Measurements from ENCODE around the gene TCEAL3.

TCEAL3 gene

DNA sequence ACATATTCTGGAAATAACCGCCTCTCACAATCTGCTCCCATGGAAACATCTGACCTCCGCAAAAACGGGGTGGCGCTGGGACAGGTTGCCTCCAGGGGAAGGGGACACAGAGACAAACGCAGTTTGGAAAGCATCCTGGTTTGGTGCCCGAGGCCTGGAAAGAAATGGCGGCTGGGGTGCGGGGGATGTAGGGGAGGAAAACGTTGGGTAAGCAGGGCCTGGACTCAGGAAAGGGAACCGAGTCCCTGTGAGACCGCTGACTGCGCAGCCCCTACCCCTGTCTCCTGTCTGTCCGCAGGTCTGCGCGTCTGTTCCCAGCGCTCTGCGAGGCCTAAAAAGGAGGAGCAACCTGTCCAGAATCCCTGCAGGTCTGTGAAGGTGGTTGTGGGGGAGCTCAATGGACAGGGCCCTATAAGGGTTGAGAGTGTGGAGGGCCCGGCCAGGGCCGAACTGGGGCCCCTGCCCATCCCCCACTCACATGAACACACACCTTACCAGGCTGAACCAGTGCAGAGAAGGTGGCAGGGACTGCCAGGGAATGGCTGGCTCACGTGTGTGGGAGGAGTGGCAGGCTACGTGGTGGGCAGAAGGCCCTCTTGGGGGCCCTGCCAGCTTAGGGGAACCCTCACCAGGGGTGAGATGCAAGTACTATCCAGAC is 672 bp downstream of the TCEAL3 start:
- peak overlapping the region; percentile 31 for H3K4me3 Mint-ChIP-seq
- no peaks in the 10 kb centered on the region for H3K36me3 Mint-ChIP-seq (ENCODE audit: low read depth)
- no peak overlapping the region for H3K27ac Mint-ChIP-seq
- peaks cover 24% of the 10 kb centered on the region for H3K27me3 Mint-ChIP-seq (ENCODE audit: low read depth)
- H3K9me3 Mint-ChIP-seq, result no peaks in the 10 kb centered on the region
- peaks cover 3% of the 10 kb centered on the region for H3K4me1 Mint-ChIP-seq (ENCODE audit: low read depth)

DNA sequence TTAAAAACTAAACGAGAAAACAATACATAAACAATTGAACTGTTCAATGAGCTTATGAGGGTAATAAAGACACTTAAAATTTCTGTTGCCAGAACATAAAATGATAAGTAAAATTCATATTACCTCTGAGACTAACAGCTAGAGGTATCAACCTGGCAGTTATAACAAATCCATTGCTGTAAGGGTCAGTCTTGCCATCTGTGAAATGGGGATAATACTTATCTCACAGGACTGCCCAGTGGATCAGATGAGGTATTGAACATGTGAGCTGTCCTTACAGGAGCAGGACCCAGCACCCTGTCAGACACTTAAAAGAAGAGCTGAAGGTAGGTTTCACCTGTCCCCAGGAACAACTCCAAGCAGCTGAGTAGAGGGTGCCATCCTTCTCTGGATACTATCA is 2.5 kb downstream of the TCEAL3 start:
- Mint-ChIP-seq H3K36me3 (ENCODE audit: low read depth) (no peaks in the 10 kb centered on the region), H3K27ac (no peak overlapping the region), H3K27me3 (ENCODE audit: low read depth) (peaks cover 23% of the 10 kb centered on the region), H3K9me3 (no peaks in the 10 kb centered on the region), H3K4me3 (no peak overlapping the region), H3K4me1 (ENCODE audit: low read depth) (peaks cover 3% of the 10 kb centered on the region)

DNA sequence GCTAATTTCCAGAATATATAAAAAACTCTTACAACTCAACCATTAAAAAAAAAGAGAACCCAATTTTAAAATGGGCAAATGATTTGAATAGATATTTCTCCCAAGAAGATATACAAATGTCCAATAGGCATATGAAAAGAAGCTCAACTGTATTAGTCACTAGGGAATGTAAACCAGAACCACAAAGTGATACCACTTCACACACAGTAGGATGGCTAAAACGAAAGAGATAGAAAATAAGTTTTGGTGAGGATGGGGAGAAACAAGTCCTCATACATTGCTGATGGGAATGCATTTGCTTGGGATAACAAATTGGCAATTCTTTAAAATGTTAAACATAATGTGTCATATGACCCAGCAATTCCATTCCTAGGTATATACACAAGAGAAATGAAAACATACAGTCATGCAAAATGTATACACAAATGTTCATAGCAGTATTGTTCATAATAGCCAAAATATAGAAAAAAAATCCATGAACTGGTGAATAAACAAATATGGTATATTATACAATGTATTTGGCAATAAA is 5.7 kb downstream of the TCEAL3 start:
- Mint-ChIP-seq H3K4me3 (no peak overlapping the region), H3K9me3 (no peaks in the 10 kb centered on the region), H3K36me3 (ENCODE audit: low read depth) (no peaks in the 10 kb centered on the region), H3K4me1 (ENCODE audit: low read depth) (no peaks in the 10 kb centered on the region), H3K27me3 (ENCODE audit: low read depth) (peaks cover 4% of the 10 kb centered on the region), H3K27ac (no peak overlapping the region)

DNA sequence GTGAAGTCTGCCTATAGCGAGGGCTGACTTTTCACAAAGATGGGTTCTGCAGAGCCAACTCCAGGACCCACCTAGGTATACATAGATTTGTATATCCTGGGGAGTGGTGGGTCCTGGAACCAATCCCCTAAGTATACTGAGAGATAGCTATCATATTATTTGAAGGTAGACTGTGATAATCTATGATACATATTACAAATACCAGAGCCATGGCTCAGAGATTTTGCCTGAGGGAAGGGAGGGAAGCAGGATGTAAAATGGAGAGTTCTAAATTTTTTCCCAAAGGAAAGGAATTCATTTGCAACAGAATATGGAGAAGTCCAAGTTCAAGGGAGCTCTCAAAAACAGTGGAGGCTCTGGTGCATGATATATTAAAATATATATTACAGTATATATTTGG is 7.2 kb downstream of the TCEAL3 start:
- Mint-ChIP-seq H3K27ac (no peak overlapping the region), H3K9me3 (no peaks in the 10 kb centered on the region), H3K4me3 (no peak overlapping the region), H3K4me1 (ENCODE audit: low read depth) (no peaks in the 10 kb centered on the region), H3K36me3 (ENCODE audit: low read depth) (no peaks in the 10 kb centered on the region), H3K27me3 (ENCODE audit: low read depth) (peaks cover 3% of the 10 kb centered on the region)

DNA sequence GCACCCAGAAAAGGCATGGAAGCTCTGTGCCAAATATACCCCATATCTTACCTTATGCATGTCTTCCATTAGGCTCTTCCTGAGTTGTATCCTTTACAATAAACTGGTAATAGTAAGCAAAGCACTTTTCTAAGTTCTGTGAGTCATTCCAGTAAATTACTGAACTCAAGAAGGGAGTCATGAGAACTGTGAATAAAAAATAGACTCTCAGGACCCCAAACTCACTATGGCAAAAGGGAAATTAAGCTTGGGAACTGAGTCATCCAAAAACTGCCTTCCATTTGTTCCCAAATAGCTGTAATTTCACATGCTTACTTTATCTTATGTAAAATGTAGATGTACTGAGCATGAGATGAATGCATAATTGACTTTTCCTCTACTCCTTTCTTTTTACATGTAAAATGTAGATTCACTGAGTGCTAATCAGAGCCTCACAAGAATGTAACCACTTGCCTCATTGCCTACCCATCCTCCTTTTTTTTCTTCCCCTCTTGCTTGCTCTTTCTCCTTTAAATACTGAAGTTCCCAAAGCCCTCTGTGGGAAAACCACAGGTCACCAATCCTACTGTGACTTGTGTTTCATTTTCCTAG is 8.1 kb downstream of the TCEAL3 start:
- Mint-ChIP-seq H3K27me3 (ENCODE audit: low read depth) (no peaks in the 10 kb centered on the region), H3K36me3 (ENCODE audit: low read depth) (no peaks in the 10 kb centered on the region), H3K9me3 (no peaks in the 10 kb centered on the region), H3K4me1 (ENCODE audit: low read depth) (no peaks in the 10 kb centered on the region), H3K4me3 (no peak overlapping the region), H3K27ac (no peak overlapping the region)

DNA sequence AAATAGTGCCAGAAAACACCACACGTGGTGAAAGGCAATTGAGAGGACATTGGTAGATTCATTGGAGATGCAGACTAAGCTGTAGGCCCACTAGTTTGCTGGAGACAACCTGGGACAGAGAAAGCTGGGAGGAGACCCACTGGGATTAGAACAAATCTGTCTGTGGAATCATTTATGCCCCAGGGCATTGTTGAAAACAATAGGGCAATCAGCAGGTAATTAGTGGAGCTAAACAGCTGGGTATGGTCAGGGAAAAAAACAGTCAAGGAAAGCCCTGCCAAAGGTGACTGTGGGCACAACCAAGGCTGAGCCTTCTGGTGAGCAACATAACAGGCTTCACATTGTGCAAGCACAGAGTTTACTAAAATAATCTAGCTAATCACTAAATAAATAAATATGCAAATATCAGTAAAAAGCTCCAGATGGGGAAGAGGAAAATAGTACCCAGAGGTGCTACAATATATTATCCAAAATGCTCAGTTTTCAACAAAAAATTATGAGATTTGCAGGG is 9.0 kb downstream of the TCEAL3 start:
- Mint-ChIP-seq H3K27me3 (ENCODE audit: low read depth) (no peaks in the 10 kb centered on the region), H3K4me1 (ENCODE audit: low read depth) (no peaks in the 10 kb centered on the region), H3K9me3 (no peaks in the 10 kb centered on the region), H3K27ac (no peak overlapping the region), H3K36me3 (ENCODE audit: low read depth) (no peaks in the 10 kb centered on the region), H3K4me3 (no peak overlapping the region)

DNA sequence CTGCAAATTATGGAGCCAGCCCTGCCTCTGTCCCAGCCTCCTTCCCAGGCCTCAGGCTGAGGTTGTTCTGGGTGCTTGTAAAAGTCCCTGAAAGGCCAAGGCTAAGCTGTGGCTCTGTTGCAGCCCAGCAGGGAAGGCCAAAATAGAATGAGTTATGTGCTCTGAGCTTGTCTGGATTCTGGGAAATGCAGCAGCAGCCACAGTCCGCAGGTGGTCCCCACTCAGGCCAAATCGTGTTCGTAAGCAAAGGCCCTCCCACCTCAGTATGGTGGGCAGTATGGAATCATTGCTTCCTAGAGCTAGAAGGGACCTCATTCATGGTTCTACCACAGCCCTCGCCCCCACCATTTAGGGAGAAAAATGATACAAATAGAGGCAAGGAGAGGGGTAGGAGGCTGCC is 16.3 kb downstream of the TCEAL3 start:
- Mint-ChIP-seq H3K4me3 (no peak overlapping the region), H3K4me1 (ENCODE audit: low read depth) (peaks cover 7% of the 10 kb centered on the region), H3K9me3 (no peaks in the 10 kb centered on the region)

DNA sequence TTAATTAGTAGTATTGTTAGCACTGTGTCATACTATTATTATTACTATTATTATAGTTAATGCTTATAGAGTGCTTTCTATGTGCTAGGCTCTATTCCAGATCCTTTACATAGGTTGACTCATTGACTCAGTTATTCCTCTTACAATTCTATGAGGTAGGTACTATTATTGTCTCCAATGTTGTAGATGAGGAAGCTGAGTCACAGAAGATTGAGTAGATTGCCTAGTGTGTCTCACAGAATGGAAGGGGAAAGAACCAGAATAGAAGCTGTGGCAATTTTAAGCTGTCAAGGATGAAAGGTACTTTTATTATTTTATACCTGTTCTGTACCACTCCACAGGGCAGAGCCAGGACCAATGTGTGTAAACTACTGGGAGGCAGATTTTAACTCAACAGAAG is 19.1 kb downstream of the TCEAL3 start:
- H3K36me3 Mint-ChIP-seq (ENCODE audit: low read depth), result no peaks in the 10 kb centered on the region
- no peaks in the 10 kb centered on the region for H3K27me3 Mint-ChIP-seq (ENCODE audit: low read depth)
- no peak overlapping the region for H3K4me3 Mint-ChIP-seq
- H3K9me3 Mint-ChIP-seq, result no peaks in the 10 kb centered on the region
- peaks cover 15% of the 10 kb centered on the region for H3K4me1 Mint-ChIP-seq (ENCODE audit: low read depth)
- no peak overlapping the region for H3K27ac Mint-ChIP-seq

More for the DNA sequence above, 16.3 kb downstream of the TCEAL3 start:
- no peak overlapping the region for H3K27ac Mint-ChIP-seq
- no peaks in the 10 kb centered on the region for H3K27me3 Mint-ChIP-seq (ENCODE audit: low read depth)
- no peaks in the 10 kb centered on the region for H3K36me3 Mint-ChIP-seq (ENCODE audit: low read depth)

DNA sequence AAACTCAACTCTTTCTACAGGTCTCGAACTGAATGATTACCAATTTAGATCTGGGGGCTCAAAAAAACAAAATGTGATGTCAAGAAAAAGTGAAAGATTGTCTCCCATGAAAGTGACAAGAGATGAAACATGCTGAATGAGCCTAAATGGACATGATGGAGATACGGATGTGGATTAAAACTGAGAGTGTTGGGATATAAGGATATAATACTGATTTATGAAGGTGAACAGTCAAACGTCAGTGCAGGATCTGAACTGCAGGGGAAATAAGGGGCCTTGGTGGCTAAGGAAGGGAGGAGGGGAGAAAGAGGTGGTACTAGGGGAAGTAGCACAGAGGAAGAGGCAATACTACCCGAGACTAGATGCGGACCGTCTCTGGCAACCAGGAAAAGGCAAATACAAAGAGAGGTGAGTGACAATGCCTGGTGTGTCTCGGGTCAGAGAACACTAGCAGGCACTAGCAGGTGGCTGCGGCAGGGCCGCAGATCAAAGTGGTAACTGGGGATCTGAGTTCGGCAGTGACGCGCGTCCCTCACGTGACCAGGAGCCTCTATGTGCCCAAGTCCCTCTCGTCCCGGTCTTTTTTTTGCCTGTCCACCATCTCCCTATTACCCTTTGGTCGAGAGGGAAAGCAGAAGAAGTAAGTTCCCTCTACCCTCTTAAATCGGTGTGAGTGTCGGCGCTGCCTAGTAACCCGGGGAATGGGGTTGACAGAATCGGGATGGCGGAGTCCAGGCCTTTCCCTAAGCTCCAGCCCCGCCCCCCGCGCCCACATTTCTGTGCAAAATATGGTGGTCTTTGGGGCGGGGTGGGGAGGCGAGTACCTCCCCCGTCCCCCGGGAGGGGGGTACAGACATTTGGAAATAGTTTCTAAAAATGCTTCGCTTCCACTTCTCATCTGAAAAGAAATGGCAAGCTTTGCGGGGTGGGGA is 20.9 kb downstream of the TCEAL3 start, which contains the start of gene TCEAL1:
Gene TCEAL1, plus strand, starts transcription at position 590 of the 932 bp plus-strand sequence. CDS start 942 bp downstream, outside the sequence.
- H3K36me3 Mint-ChIP-seq (ENCODE audit: low read depth), result no peaks in the 10 kb centered on the region
- peak within 1 kb of the TSS; percentile 49 for H3K27ac Mint-ChIP-seq
- peaks cover 15% of the 10 kb centered on the region for H3K4me1 Mint-ChIP-seq (ENCODE audit: low read depth)
- no peaks in the 10 kb centered on the region for H3K27me3 Mint-ChIP-seq (ENCODE audit: low read depth)
- H3K4me3 Mint-ChIP-seq, result peak within 1 kb of the TSS; percentile 87
- H3K9me3 Mint-ChIP-seq, result no peaks in the 10 kb centered on the region

DNA sequence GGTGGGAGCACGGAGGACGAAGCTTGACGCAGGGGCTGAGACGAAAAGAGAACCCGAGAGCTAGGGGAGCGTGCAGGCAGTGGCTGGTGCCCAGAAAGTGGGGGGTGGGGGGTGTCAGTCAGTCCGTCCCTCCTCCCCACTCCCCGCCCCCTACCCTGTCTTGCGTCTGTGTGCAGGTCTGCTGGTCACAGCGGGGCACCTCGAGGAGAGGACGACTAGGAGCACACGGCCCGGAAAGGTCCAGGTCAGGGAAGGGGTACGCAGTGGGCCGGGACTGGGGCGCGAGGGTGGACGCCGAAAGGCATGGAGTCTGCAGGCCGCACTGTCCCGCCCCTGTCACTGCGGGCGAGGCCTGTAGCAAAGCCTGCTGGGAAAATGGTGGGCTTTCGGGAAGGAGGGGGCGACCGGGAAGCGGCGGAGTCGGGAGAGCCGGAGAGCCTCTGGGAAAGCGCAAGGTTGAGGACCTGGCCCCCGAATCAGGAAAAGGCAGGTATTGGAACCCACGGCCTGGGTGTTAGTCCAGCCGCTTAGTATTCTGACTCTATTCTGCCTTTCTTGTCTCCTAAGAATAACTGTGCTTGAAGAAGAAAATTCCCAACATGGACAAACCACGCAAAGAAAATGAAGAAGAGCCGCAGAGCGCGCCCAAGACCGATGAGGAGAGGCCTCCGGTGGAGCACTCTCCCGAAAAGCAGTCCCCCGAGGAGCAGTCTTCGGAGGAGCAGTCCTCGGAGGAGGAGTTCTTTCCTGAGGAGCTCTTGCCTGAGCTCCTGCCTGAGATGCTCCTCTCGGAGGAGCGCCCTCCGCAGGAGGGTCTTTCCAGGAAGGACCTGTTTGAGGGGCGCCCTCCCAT is 21.8 kb downstream of the TCEAL3 start:
- H3K27me3 Mint-ChIP-seq (ENCODE audit: low read depth), result no peaks in the 10 kb centered on the region
- no peaks in the 10 kb centered on the region for H3K9me3 Mint-ChIP-seq
- peak overlapping the region; percentile 49 for H3K27ac Mint-ChIP-seq
- no peaks in the 10 kb centered on the region for H3K36me3 Mint-ChIP-seq (ENCODE audit: low read depth)
- H3K4me1 Mint-ChIP-seq (ENCODE audit: low read depth), result peaks cover 15% of the 10 kb centered on the region
- peak overlapping the region; percentile 87 for H3K4me3 Mint-ChIP-seq

DNA sequence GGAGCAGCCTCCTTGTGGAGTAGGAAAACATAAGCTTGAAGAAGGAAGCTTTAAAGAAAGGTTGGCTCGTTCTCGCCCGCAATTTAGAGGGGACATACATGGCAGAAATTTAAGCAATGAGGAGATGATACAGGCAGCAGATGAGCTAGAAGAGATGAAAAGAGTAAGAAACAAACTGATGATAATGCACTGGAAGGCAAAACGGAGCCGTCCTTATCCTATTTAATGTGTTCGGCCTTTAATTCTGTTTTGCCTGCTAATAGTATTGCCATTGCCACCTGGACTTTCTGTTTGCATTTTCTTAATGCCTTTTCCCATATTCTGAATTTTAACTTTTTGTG is 22.4 kb downstream of the TCEAL3 start:
- peaks cover under 1% of the 10 kb centered on the region for H3K27me3 Mint-ChIP-seq (ENCODE audit: low read depth)
- no peaks in the 10 kb centered on the region for H3K9me3 Mint-ChIP-seq
- peaks cover 15% of the 10 kb centered on the region for H3K4me1 Mint-ChIP-seq (ENCODE audit: low read depth)
- no peaks in the 10 kb centered on the region for H3K36me3 Mint-ChIP-seq (ENCODE audit: low read depth)
- peak overlapping the region; percentile 87 for H3K4me3 Mint-ChIP-seq
- H3K27ac Mint-ChIP-seq, result no peak overlapping the region

DNA sequence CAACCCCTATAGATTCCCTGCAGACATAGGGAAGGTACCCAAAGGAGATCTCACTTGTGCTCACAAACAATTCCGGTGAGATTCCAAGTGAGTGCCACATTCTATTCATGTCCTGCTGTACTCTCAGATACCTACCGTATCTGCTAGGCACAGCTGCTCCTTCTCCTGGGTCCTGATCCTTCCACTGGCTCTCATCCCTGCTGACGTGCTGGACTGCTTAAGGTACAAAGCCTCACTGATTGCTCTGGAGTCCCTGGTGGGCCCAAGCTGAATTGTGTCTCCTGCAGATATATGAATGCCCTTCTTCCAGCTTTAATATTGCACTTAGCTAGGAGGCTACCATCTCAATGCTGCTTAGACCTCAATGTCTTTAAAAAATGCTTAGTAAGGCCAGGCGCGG is 23.4 kb downstream of the TCEAL3 start:
- Mint-ChIP-seq H3K9me3 (no peaks in the 10 kb centered on the region), H3K4me3 (no peak overlapping the region)

DNA sequence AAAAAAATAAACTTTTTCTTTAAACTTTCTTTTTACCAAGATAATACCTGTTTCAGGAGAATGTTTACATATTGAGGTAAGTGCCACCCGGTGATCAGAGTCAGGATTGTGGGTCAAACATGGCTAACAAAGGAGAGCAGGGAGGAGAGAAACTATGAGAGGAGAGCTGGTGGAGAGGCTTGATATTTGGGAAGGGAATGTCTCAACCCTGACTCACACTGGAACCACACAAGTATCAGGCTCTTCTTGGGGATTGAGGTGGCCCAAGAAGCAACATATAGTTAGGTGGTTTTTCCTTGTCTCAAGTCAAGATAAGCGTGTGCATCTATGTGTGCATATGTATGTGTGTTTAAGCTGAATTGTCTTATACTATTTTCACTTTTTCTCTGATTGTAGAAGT is 27.7 kb downstream of the TCEAL3 start:
- Mint-ChIP-seq H3K4me1 (ENCODE audit: low read depth) (no peaks in the 10 kb centered on the region), H3K27ac (no peak overlapping the region), H3K27me3 (ENCODE audit: low read depth) (peaks cover 3% of the 10 kb centered on the region), H3K36me3 (ENCODE audit: low read depth) (no peaks in the 10 kb centered on the region), H3K9me3 (no peaks in the 10 kb centered on the region), H3K4me3 (no peak overlapping the region)

More for the DNA sequence above, 23.4 kb downstream of the TCEAL3 start:
- Mint-ChIP-seq H3K4me1 (ENCODE audit: low read depth) (peaks cover 15% of the 10 kb centered on the region), H3K36me3 (ENCODE audit: low read depth) (no peaks in the 10 kb centered on the region), H3K27ac (no peak overlapping the region), H3K27me3 (ENCODE audit: low read depth) (peaks cover 3% of the 10 kb centered on the region)
